ENCODE results near the gene KIAA0753.

The KIAA0753 gene

GRCh38 chr17:6677946-6678345, 37.4 kb upstream of the KIAA0753 start:
- Histone ChIP-seq H3K36me3 (no peaks in the 10 kb centered on the region), H3K4me1 (no peaks in the 10 kb centered on the region), H3K9me3 (no peaks in the 10 kb centered on the region), H3K4me3 (ENCODE audit: low read depth, low read length) (no peak overlapping the region), H3K27me3 (no peaks in the 10 kb centered on the region)
- no peak for DNase-seq
- no peak for TF ChIP-seq CTCF (IDR thresholded peaks at IDR 0.05; ENCODE audit: low read depth, low read length)

- no peaks in the 10 kb centered on the region for H3K27me3 ChIP-seq
- no peak for DNase-seq
These were observed 36.8 kb upstream of the KIAA0753 start for GRCh38 chr17:6677158-6677831.

GRCh38 chr17:6676802-6677157, 36.3 kb upstream of the KIAA0753 start:
- Histone ChIP-seq H3K27me3 (no peaks in the 10 kb centered on the region), H3K4me1 (no peaks in the 10 kb centered on the region), H3K4me3 (ENCODE audit: low read depth, low read length) (no peak overlapping the region), H3K36me3 (no peaks in the 10 kb centered on the region), H3K9me3 (no peaks in the 10 kb centered on the region)
- DNase-seq = no peak
- TF ChIP-seq CTCF (IDR thresholded peaks at IDR 0.05; ENCODE audit: low read depth, low read length) = no peak

More at GRCh38 chr17:6677158-6677831, 36.8 kb upstream of the KIAA0753 start:
- Histone ChIP-seq H3K4me1 (no peaks in the 10 kb centered on the region), H3K4me3 (ENCODE audit: low read depth, low read length) (no peak overlapping the region), H3K36me3 (no peaks in the 10 kb centered on the region), H3K9me3 (no peaks in the 10 kb centered on the region)
- TF ChIP-seq CTCF (IDR thresholded peaks at IDR 0.05; ENCODE audit: low read depth, low read length) = no peak

- H3K36me3 ChIP-seq = no peaks in the 10 kb centered on the region
- no peaks in the 10 kb centered on the region for H3K27me3 ChIP-seq
- no peak for DNase-seq
- no peaks in the 10 kb centered on the region for H3K9me3 ChIP-seq
- no peak for TF ChIP-seq CTCF (IDR thresholded peaks at IDR 0.05; ENCODE audit: low read depth, low read length)
- no peak overlapping the region for H3K4me3 ChIP-seq (ENCODE audit: low read depth, low read length)
- H3K4me1 ChIP-seq = no peaks in the 10 kb centered on the region
These were observed 34.8 kb upstream of the KIAA0753 start for GRCh38 chr17:6675201-6675825.

- no peak for TF ChIP-seq CTCF (IDR thresholded peaks at IDR 0.05; ENCODE audit: low read depth, low read length)
- no peaks in the 10 kb centered on the region for H3K36me3 ChIP-seq
- no peak for DNase-seq
These were observed 34.1 kb upstream of the KIAA0753 start for GRCh38 chr17:6674586-6674985.

GRCh38 chr17:6671431-6671830, 30.9 kb upstream of the KIAA0753 start:
- no peak overlapping the region for H3K4me3 ChIP-seq (ENCODE audit: low read depth, low read length)
- no peak for TF ChIP-seq CTCF (IDR thresholded peaks at IDR 0.05; ENCODE audit: low read depth, low read length)
- H3K4me1 ChIP-seq = no peaks in the 10 kb centered on the region

More at GRCh38 chr17:6674586-6674985, 34.1 kb upstream of the KIAA0753 start:
- Histone ChIP-seq H3K4me3 (ENCODE audit: low read depth, low read length) (no peak overlapping the region), H3K9me3 (no peaks in the 10 kb centered on the region), H3K4me1 (no peaks in the 10 kb centered on the region), H3K27me3 (no peaks in the 10 kb centered on the region)

More at GRCh38 chr17:6671431-6671830, 30.9 kb upstream of the KIAA0753 start:
- Histone ChIP-seq H3K27me3 (peaks cover 3% of the 10 kb centered on the region; the same call in 1 of the 2 replicates), H3K36me3 (no peaks in the 10 kb centered on the region), H3K9me3 (no peaks in the 10 kb centered on the region)
- DNase-seq = no peak

Data from BE2C (cell line).